Measurements from ENCODE around the gene GALNT10. TPM values are rescaled to one million over a fixed set of nuclear protein-coding genes. Genes with fewer than 3 reads are reported as not detected.

GALNT10 gene
- total RNA-seq, 1 experiment from 2014 or later: 68.2 TPM

GRCh38 chr5:154406231-154406630 is 215.7 kb downstream of the GALNT10 start:
- BruUV-seq (replicated peaks): no TSS peak
- Mint-ChIP-seq H3K27me3 (ENCODE audit: unreplicated experiment) (no peaks in the 10 kb centered on the region), H3K4me3 (ENCODE audit: low read depth, unreplicated experiment) (no peak overlapping the region), H3K36me3 (ENCODE audit: insufficient read depth, unreplicated experiment) (peaks cover 5% of the 10 kb centered on the region), H3K27ac (ENCODE audit: unreplicated experiment) (no peak overlapping the region), H3K9me3 (ENCODE audit: low read depth, unreplicated experiment) (no peaks in the 10 kb centered on the region), H3K4me1 (ENCODE audit: low read depth, unreplicated experiment) (no peaks in the 10 kb centered on the region)
- CTCF ChIA-PET: interaction anchor here (1.2 to 3.1 kb wide), 4 partner anchors 9 to 334 kb away, joined by 8 to 44 read pairs (median 26); partner anchors contain the start of gene GALNT10
- DNase-seq: no peak
- intact Hi-C loops (cut with micrococcal nuclease; ENCODE audit: unreplicated experiment): loop anchor here (5.0 kb wide), 1 partner anchor 434 kb away; no protein-coding TSS in a partner anchor
- TF ChIP-seq CTCF (IDR thresholded peaks at IDR 0.05; ENCODE audit: unreplicated experiment): no peak

DNA sequence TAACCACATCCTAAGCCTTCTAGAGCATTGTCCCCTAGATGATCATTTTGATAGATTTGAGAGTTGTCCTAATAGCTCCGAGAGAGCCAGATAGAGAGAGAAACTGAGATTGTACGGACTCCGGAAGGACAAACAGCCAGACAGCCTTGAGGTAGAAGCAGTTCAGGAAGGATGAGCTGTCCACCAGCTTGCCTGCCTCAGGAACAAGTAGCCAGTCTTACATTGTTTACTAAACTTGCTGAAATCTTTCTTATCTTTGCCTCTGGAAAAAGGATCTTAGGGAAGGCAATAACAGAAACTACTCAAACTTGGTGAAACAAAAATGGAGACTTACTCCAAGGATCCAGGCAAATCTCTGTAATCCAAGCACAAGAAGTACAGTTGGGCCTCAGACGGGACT is 216.3 kb downstream of the GALNT10 start:
- no TSS peak for BruUV-seq (replicated peaks)
- Mint-ChIP-seq H3K4me1 (ENCODE audit: low read depth, unreplicated experiment) (no peaks in the 10 kb centered on the region), H3K9me3 (ENCODE audit: low read depth, unreplicated experiment) (no peaks in the 10 kb centered on the region), H3K36me3 (ENCODE audit: insufficient read depth, unreplicated experiment) (peaks cover 5% of the 10 kb centered on the region), H3K4me3 (ENCODE audit: low read depth, unreplicated experiment) (no peak overlapping the region), H3K27ac (ENCODE audit: unreplicated experiment) (no peak overlapping the region), H3K27me3 (ENCODE audit: unreplicated experiment) (no peaks in the 10 kb centered on the region)
- no peak for DNase-seq
- no peak for TF ChIP-seq CTCF (IDR thresholded peaks at IDR 0.05; ENCODE audit: unreplicated experiment)
- intact Hi-C loops (cut with micrococcal nuclease; ENCODE audit: unreplicated experiment): loop anchor here (5.0 kb wide), 1 partner anchor 435 kb away; no protein-coding TSS in a partner anchor
- CTCF ChIA-PET: interaction anchor here (1.4 kb wide), 1 partner anchor 338 kb away, joined by 3 read pairs; no protein-coding TSS in a partner anchor

DNA sequence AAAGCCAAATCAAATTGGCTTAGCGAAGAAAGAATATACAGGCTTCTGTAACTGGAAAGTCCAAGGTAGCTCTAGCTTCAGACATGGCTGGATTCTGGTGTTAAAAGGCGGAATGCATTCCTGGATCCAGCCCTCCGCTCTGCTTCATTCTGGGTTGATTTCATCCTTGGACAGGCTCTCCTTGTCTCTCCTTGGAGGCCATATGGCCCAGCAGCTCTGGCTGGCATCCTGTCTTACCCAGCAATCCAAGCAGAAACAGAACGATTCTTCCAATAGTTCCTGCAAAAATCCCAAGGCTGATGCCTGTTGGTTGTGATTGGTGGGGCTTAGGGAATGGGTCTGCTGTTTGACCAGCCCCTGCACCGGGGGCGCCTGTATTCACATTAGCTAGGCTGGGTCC is 218.3 kb downstream of the GALNT10 start:
- TF ChIP-seq CTCF (IDR thresholded peaks at IDR 0.05; ENCODE audit: unreplicated experiment): no peak
- CTCF ChIA-PET: interaction anchor here (0.5 kb wide), 1 partner anchor 17 kb away, joined by 3 read pairs; no protein-coding TSS in a partner anchor
- H3K27me3 Mint-ChIP-seq (ENCODE audit: unreplicated experiment): no peaks in the 10 kb centered on the region
- no TSS peak for BruUV-seq (replicated peaks)
- intact Hi-C loops (cut with micrococcal nuclease; ENCODE audit: unreplicated experiment): loop anchor here (5.0 kb wide), 1 partner anchor 437 kb away; no protein-coding TSS in a partner anchor
- H3K36me3 Mint-ChIP-seq (ENCODE audit: insufficient read depth, unreplicated experiment): peaks cover 5% of the 10 kb centered on the region
- H3K27ac Mint-ChIP-seq (ENCODE audit: unreplicated experiment): no peak overlapping the region
- H3K4me1 Mint-ChIP-seq (ENCODE audit: low read depth, unreplicated experiment): no peaks in the 10 kb centered on the region
- no peak overlapping the region for H3K4me3 Mint-ChIP-seq (ENCODE audit: low read depth, unreplicated experiment)
- DNase-seq: no peak
- no peaks in the 10 kb centered on the region for H3K9me3 Mint-ChIP-seq (ENCODE audit: low read depth, unreplicated experiment)

GRCh38 chr5:154409230-154409840 is 218.8 kb downstream of the GALNT10 start:
- TF ChIP-seq CTCF (IDR thresholded peaks at IDR 0.05; ENCODE audit: unreplicated experiment): no peak
- intact Hi-C loops (cut with micrococcal nuclease; ENCODE audit: unreplicated experiment): loop anchor here (5.0 kb wide), 1 partner anchor 437 kb away; no protein-coding TSS in a partner anchor
- no peaks in the 10 kb centered on the region for H3K27me3 Mint-ChIP-seq (ENCODE audit: unreplicated experiment)
- CTCF ChIA-PET: interaction anchor here (0.5 to 1.3 kb wide), 2 partner anchors 16 to 219 kb away, joined by 3 to 4 read pairs; no protein-coding TSS in a partner anchor
- no peak overlapping the region for H3K27ac Mint-ChIP-seq (ENCODE audit: unreplicated experiment)
- H3K4me1 Mint-ChIP-seq (ENCODE audit: low read depth, unreplicated experiment): no peaks in the 10 kb centered on the region
- no peak overlapping the region for H3K4me3 Mint-ChIP-seq (ENCODE audit: low read depth, unreplicated experiment)
- H3K36me3 Mint-ChIP-seq (ENCODE audit: insufficient read depth, unreplicated experiment): peaks cover 5% of the 10 kb centered on the region
- no peak for DNase-seq
- no TSS peak for BruUV-seq (replicated peaks)
- H3K9me3 Mint-ChIP-seq (ENCODE audit: low read depth, unreplicated experiment): no peaks in the 10 kb centered on the region
